ENCODE data around the gene VSX1. TPM values are rescaled to one million over a fixed set of nuclear protein-coding genes. Genes with fewer than 3 reads are reported as not detected.

VSX1 gene
- total and polyA plus RNA-seq, 2 donors (not counting 1 experiment from before 2014, with no cell fraction given), result not detected

DNA sequence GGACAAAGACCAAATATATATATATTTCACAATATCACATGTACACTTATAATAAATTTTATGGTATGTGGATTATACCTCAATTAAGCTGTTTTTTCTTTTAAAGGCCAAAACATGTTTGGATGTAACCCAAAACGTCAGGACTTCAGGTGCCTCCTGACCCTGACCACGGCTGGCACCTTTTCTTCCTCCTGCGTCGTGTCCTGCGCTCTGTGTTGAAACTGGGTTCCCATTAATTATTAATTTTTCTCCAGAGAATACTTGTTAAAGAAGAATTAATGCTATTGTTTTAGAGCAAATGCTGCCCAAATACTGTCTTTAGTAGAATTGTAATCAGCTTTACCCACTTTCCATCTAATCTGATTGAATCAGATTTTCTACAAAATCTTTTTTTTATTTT is 46.7 kb upstream of the VSX1 start:
- Histone ChIP-seq H2AFZ (ENCODE audit: low read length) (no peak overlapping the region), H3K4me3 (replicated peaks in 1 of 4; ENCODE audit: control extremely low read depth in 1 of 4, insufficient read depth in 1 of 4, low read depth in 3 of 4, low read length in 4 of 4) (no peak overlapping the region), H3K27ac (ENCODE audit: insufficient read depth, low read length) (no peak overlapping the region), H3K4me1 (ENCODE audit: control insufficient read depth, extremely low read depth, insufficient read depth, low read length) (no peaks in the 10 kb centered on the region), H3K4me2 (ENCODE audit: extremely low read depth, insufficient read depth, low read length) (no peak overlapping the region), H4K20me1 (ENCODE audit: control insufficient read depth, extremely low read depth, insufficient read depth, low read length) (no peaks in the 10 kb centered on the region), H3K36me3 (ENCODE audit: control insufficient read depth, insufficient read depth, low read length) (no peaks in the 10 kb centered on the region), H3K79me2 (ENCODE audit: control insufficient read depth, insufficient read depth, low read length) (no peaks in the 10 kb centered on the region), H3K9ac (ENCODE audit: insufficient read depth, low read length) (no peak overlapping the region), H3K27me3 (ENCODE audit: control insufficient read depth, insufficient read depth, low read length) (peaks cover 7% of the 10 kb centered on the region), H3K9me3 (ENCODE audit: control insufficient read depth, insufficient read depth, low read depth, low read length) (no peaks in the 10 kb centered on the region)
- no peak for DNase-seq (ENCODE audit: low read depth in 2 of 2)
- no peak for TF ChIP-seq CTCF (conservative IDR thresholded peaks at IDR 0.05 in 1 of 2, IDR thresholded peaks at IDR 0.05 in 1 of 2; ENCODE audit: low read depth in 1 of 2, low read length in 2 of 2)
- no peak for TF ChIP-seq EZH2 (IDR thresholded peaks at IDR 0.05; ENCODE audit: low read length, missing control alignments)

GRCh38 chr20:25127761-25128537 is 46.0 kb upstream of the VSX1 start:
- H3K27me3 ChIP-seq (ENCODE audit: control insufficient read depth, insufficient read depth, low read length), result peaks cover 7% of the 10 kb centered on the region
- no peak overlapping the region for H3K9ac ChIP-seq (ENCODE audit: insufficient read depth, low read length)
- no peaks in the 10 kb centered on the region for H3K4me1 ChIP-seq (ENCODE audit: control insufficient read depth, extremely low read depth, insufficient read depth, low read length)
- H3K9me3 ChIP-seq (ENCODE audit: control insufficient read depth, insufficient read depth, low read depth, low read length), result no peaks in the 10 kb centered on the region
- no peaks in the 10 kb centered on the region for H3K36me3 ChIP-seq (ENCODE audit: control insufficient read depth, insufficient read depth, low read length)
- H3K4me3 ChIP-seq (replicated peaks in 1 of 4; ENCODE audit: control extremely low read depth in 1 of 4, insufficient read depth in 1 of 4, low read depth in 3 of 4, low read length in 4 of 4), result no peak overlapping the region
- H3K79me2 ChIP-seq (ENCODE audit: control insufficient read depth, insufficient read depth, low read length), result no peaks in the 10 kb centered on the region
- H2AFZ ChIP-seq (ENCODE audit: low read length), result no peak overlapping the region
- no peak for DNase-seq (ENCODE audit: low read depth in 2 of 2)
- no peak for TF ChIP-seq EZH2 (IDR thresholded peaks at IDR 0.05; ENCODE audit: low read length, missing control alignments)
- TF ChIP-seq CTCF (conservative IDR thresholded peaks at IDR 0.05 in 1 of 2, IDR thresholded peaks at IDR 0.05 in 1 of 2; ENCODE audit: low read depth in 1 of 2, low read length in 2 of 2), result no peak
- H4K20me1 ChIP-seq (ENCODE audit: control insufficient read depth, extremely low read depth, insufficient read depth, low read length), result no peaks in the 10 kb centered on the region
- no peak overlapping the region for H3K27ac ChIP-seq (ENCODE audit: insufficient read depth, low read length)
- no peak overlapping the region for H3K4me2 ChIP-seq (ENCODE audit: extremely low read depth, insufficient read depth, low read length)

- Histone ChIP-seq H3K9me3 (ENCODE audit: control insufficient read depth, insufficient read depth, low read depth, low read length) (no peaks in the 10 kb centered on the region), H3K9ac (ENCODE audit: insufficient read depth, low read length) (no peak overlapping the region), H3K36me3 (ENCODE audit: control insufficient read depth, insufficient read depth, low read length) (no peaks in the 10 kb centered on the region), H3K4me3 (replicated peaks in 1 of 4; ENCODE audit: control extremely low read depth in 1 of 4, insufficient read depth in 1 of 4, low read depth in 3 of 4, low read length in 4 of 4) (no peak overlapping the region), H3K4me1 (ENCODE audit: control insufficient read depth, extremely low read depth, insufficient read depth, low read length) (no peaks in the 10 kb centered on the region), H3K79me2 (ENCODE audit: control insufficient read depth, insufficient read depth, low read length) (no peaks in the 10 kb centered on the region), H4K20me1 (ENCODE audit: control insufficient read depth, extremely low read depth, insufficient read depth, low read length) (no peaks in the 10 kb centered on the region), H2AFZ (ENCODE audit: low read length) (no peak overlapping the region), H3K4me2 (ENCODE audit: extremely low read depth, insufficient read depth, low read length) (no peak overlapping the region), H3K27ac (ENCODE audit: insufficient read depth, low read length) (no peak overlapping the region), H3K27me3 (ENCODE audit: control insufficient read depth, insufficient read depth, low read length) (peaks cover under 1% of the 10 kb centered on the region)
- DNase-seq (ENCODE audit: low read depth in 2 of 2), result no peak
- TF ChIP-seq EZH2 (IDR thresholded peaks at IDR 0.05; ENCODE audit: low read length, missing control alignments) (no peak), CTCF (conservative IDR thresholded peaks at IDR 0.05 in 1 of 2, IDR thresholded peaks at IDR 0.05 in 1 of 2; ENCODE audit: low read depth in 1 of 2, low read length in 2 of 2) (no peak)
Measured at GRCh38 chr20:25126204-25127029, 44.5 kb upstream of the VSX1 start.
